Smooth muscle cell (in vitro differentiated cells): Measurements from ENCODE around the gene USP33. TPM values are rescaled to one million over a fixed set of nuclear protein-coding genes. Genes with fewer than 3 reads are reported as not detected.

ENCODE experiments used
- DNase-seq: peaks from one replicate; lab custom pipeline; 2025; ENCODE audit not compliant: unreplicated experiment; lab: John Stamatoyannopoulos, UW
- H2AFZ ChIP-seq: fragments of 200-600 bp; sonication (generic); 2 replicates; pipeline ENCODE4 v1.6.0; 2016; ENCODE audit warnings: antibody characterized with exemption, low read depth, mild to moderate bottlenecking
- H3F3A ChIP-seq: fragments of 200-600 bp; sonication (generic); 2 replicates; pipeline ENCODE4 v1.6.0; 2017; ENCODE audit warnings: antibody characterized with exemption, low read depth
- H3K27ac ChIP-seq: fragments of 200-600 bp; sonication (generic); 2 replicates; pipeline ENCODE4 v1.5.1; 2016; ENCODE audit warnings: low read depth, mild to moderate bottlenecking
- H3K27me3 ChIP-seq: fragments of 200-600 bp; sonication (generic); 2 replicates; pipeline ENCODE4 v1.6.1; 2016; ENCODE audit warnings: low read depth, mild to moderate bottlenecking
- H3K36me3 ChIP-seq: fragments of 200-600 bp; sonication (generic); 2 replicates; pipeline ENCODE4 v1.5.1; 2016; ENCODE audit warnings: low read depth
- H3K4me1 ChIP-seq: fragments of 200-600 bp; sonication (generic); 2 replicates; pipeline ENCODE4 v1.5.1; 2016; ENCODE audit warnings: low read depth
- H3K4me2 ChIP-seq: fragments of 200-600 bp; sonication (generic); 2 replicates; pipeline ENCODE4 v1.6.0; 2016; ENCODE audit warnings: mild to moderate bottlenecking
- H3K4me3 ChIP-seq: fragments of 200-600 bp; sonication (generic); 2 replicates; pipeline ENCODE4 v1.5.1; 2016; ENCODE audit warnings: mild to moderate bottlenecking
- H3K79me2 ChIP-seq: fragments of 200-600 bp; sonication (generic); 2 replicates; pipeline ENCODE4 v1.6.0; 2016; ENCODE audit warnings: low read depth, mild to moderate bottlenecking
- H3K9ac ChIP-seq: fragments of 200-600 bp; sonication (generic); 2 replicates; pipeline ENCODE4 v1.6.0; 2016; ENCODE audit warnings: low read depth
- H3K9me3 ChIP-seq: fragments of 200-600 bp; sonication (generic); replicated peaks from 2 replicates; pipeline ENCODE4 v1.5.1; 2016; ENCODE audit warnings: low read depth
- H4K20me1 ChIP-seq: fragments of 200-600 bp; sonication (generic); 2 replicates; pipeline ENCODE4 v1.6.0; 2016; ENCODE audit warnings: low read depth
- WGBS: methylation state at CpG from one replicate; pipeline ENCODE4 v1.1.7; 2016; ENCODE audit warnings: low lambda C conversion rate; 5-methylcytosine and 5-hydroxymethylcytosine counted together
- polyA plus RNA-seq: library from polyadenylated mRNA; unstranded; fragments of >200 nt; fragmentation: Nextera tagmentation; extraction: Ambion mirVana; gene quantifications from 2 replicates; pipeline ENCODE4 v1.2.1, GENCODE V29; 2016
- total RNA-seq: library from RNA; depleted of rRNA; stranded (reverse); fragments of >200 nt; gene quantifications from 2 replicates; pipeline ENCODE4 v1.2.3, GENCODE V29; 2014
- TF ChIP-seq, protein P1 (sequence below): fragments of 200-600 bp; sonication (generic); IDR thresholded peaks from 2 replicates; pipeline ENCODE4 v1.5.1; 2017; ENCODE audit warnings: borderline replicate concordance, mild to moderate bottlenecking, antibody characterized with exemption; ENCODE audit not compliant: insufficient read depth, poor library complexity, severe bottlenecking

USP33 gene
- total and polyA plus RNA-seq, 2 experiments from 2014 or later, result 26.4 to 41.3 TPM

GRCh38 chr1:77672374-77672773 lies 87.3 kb downstream of the USP33 start:
- Histone ChIP-seq H3F3A (no peaks in the 10 kb centered on the region), H3K4me3 (no peak overlapping the region), H3K79me2 (peaks cover 100% of the 10 kb centered on the region), H3K27ac (no peak overlapping the region), H3K9me3 (no peaks in the 10 kb centered on the region), H3K4me1 (no peaks in the 10 kb centered on the region), H3K4me2 (no peak overlapping the region), H3K9ac (no peak overlapping the region), H3K36me3 (no peaks in the 10 kb centered on the region), H4K20me1 (peaks cover 100% of the 10 kb centered on the region), H2AFZ (no peak overlapping the region), H3K27me3 (no peaks in the 10 kb centered on the region)
- TF ChIP-seq, protein P1, sequence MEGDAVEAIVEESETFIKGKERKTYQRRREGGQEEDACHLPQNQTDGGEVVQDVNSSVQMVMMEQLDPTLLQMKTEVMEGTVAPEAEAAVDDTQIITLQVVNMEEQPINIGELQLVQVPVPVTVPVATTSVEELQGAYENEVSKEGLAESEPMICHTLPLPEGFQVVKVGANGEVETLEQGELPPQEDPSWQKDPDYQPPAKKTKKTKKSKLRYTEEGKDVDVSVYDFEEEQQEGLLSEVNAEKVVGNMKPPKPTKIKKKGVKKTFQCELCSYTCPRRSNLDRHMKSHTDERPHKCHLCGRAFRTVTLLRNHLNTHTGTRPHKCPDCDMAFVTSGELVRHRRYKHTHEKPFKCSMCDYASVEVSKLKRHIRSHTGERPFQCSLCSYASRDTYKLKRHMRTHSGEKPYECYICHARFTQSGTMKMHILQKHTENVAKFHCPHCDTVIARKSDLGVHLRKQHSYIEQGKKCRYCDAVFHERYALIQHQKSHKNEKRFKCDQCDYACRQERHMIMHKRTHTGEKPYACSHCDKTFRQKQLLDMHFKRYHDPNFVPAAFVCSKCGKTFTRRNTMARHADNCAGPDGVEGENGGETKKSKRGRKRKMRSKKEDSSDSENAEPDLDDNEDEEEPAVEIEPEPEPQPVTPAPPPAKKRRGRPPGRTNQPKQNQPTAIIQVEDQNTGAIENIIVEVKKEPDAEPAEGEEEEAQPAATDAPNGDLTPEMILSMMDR, result no peak
- no peak for DNase-seq
- WGBS, result 96% methylated on average over 2 of the region's 2 CpGs

- no peaks in the 10 kb centered on the region for H3K4me1 ChIP-seq
- no peak overlapping the region for H3K4me3 ChIP-seq
- no peak overlapping the region for H3K27ac ChIP-seq
- H3F3A ChIP-seq, result no peaks in the 10 kb centered on the region
- TF ChIP-seq, protein P1, result no peak
- peaks cover 100% of the 10 kb centered on the region for H4K20me1 ChIP-seq
- DNase-seq, result no peak
- no peaks in the 10 kb centered on the region for H3K27me3 ChIP-seq
- no peak overlapping the region for H2AFZ ChIP-seq
- no peak overlapping the region for H3K4me2 ChIP-seq
- H3K9ac ChIP-seq, result no peak overlapping the region
- no peaks in the 10 kb centered on the region for H3K36me3 ChIP-seq
- no peaks in the 10 kb centered on the region for H3K9me3 ChIP-seq
- peaks cover 100% of the 10 kb centered on the region for H3K79me2 ChIP-seq
- WGBS, result 87% methylated on average over 5 of the region's 5 CpGs
These were observed 87.8 kb downstream of the USP33 start for GRCh38 chr1:77671836-77672235.

GRCh38 chr1:77670330-77670729 lies 89.3 kb downstream of the USP33 start:
- no peak overlapping the region for H3K9ac ChIP-seq
- WGBS, result 97% methylated on average over 7 of the region's 7 CpGs
- no peaks in the 10 kb centered on the region for H3K9me3 ChIP-seq
- no peak overlapping the region for H3K27ac ChIP-seq
- no peaks in the 10 kb centered on the region for H3K27me3 ChIP-seq
- no peaks in the 10 kb centered on the region for H3K4me1 ChIP-seq
- TF ChIP-seq, protein P1, result no peak
- no peak overlapping the region for H3K4me3 ChIP-seq
- peaks cover 100% of the 10 kb centered on the region for H3K79me2 ChIP-seq
- H3K36me3 ChIP-seq, result no peaks in the 10 kb centered on the region
- no peak for DNase-seq
- no peaks in the 10 kb centered on the region for H3F3A ChIP-seq
- H2AFZ ChIP-seq, result no peak overlapping the region
- H3K4me2 ChIP-seq, result no peak overlapping the region
- H4K20me1 ChIP-seq, result peaks cover 100% of the 10 kb centered on the region

GRCh38 chr1:77668924-77669449 lies 90.7 kb downstream of the USP33 start:
- no peak overlapping the region for H3K4me2 ChIP-seq
- H3K27me3 ChIP-seq, result no peaks in the 10 kb centered on the region
- H3K4me3 ChIP-seq, result no peak overlapping the region
- no peak overlapping the region for H3K9ac ChIP-seq
- no peaks in the 10 kb centered on the region for H3K4me1 ChIP-seq
- peaks cover 100% of the 10 kb centered on the region for H3K79me2 ChIP-seq
- DNase-seq, result no peak
- H3K27ac ChIP-seq, result no peak overlapping the region
- H3F3A ChIP-seq, result no peaks in the 10 kb centered on the region
- H3K9me3 ChIP-seq, result no peaks in the 10 kb centered on the region
- TF ChIP-seq, protein P1, result no peak
- 24% methylated on average over 1 of the region's 1 CpG for WGBS
- no peak overlapping the region for H2AFZ ChIP-seq
- H3K36me3 ChIP-seq, result no peaks in the 10 kb centered on the region
- peaks cover 100% of the 10 kb centered on the region for H4K20me1 ChIP-seq
